H1 (cell line): Measurements from ENCODE around the gene PTGIS. TPM values are rescaled to one million over a fixed set of nuclear protein-coding genes. Genes with fewer than 3 reads are reported as not detected.

Source experiments
- CTCF ChIA-PET: fragments of 300-600 bp; sonication (Branson Sonifier 250); formaldehyde crosslinking; loops from one replicate; lab custom pipeline; 2021; ENCODE audit not compliant: partially characterized antibody; lab: Charles Lee
- POLR2A ChIA-PET: fragments of 300-600 bp; sonication (Branson Sonifier 250); formaldehyde crosslinking; loops from one replicate; lab custom pipeline; 2021; ENCODE audit warnings: inconsistent platforms; ENCODE audit not compliant: partially characterized antibody; lab: Charles Lee
- DNase-seq, 2 experiments: peaks; one replicate each; pipeline versions ENCODE4 v3.0.0 to v3.0.0-alpha.2; 2010 to 2022; ENCODE audit warnings: low spot score in 2 of 2, low read depth in 1 of 2, mixed read lengths in 1 of 2
- FAIRE-seq: peaks from 2 replicates; lab custom pipeline; 2011; peaks lifted over from hg19 to GRCh38; lab: Jason Lieb, UNC
- H2AFZ ChIP-seq: 2 replicates; pipeline ENCODE4 v1.8.1; 2012; ENCODE audit warnings: low read length, inconsistent platforms
- H2AK5ac ChIP-seq: 2 replicates; pipeline ENCODE4 v1.6.1; 2013; ENCODE audit warnings: low read depth, low read length
- H2BK120ac ChIP-seq: replicated peaks from 2 replicates; pipeline ENCODE3; 2013; ENCODE audit warnings: low read depth, low read length, inconsistent platforms
- H2BK12ac ChIP-seq: 2 replicates; pipeline ENCODE4 v1.6.1; 2013; ENCODE audit warnings: low read depth, low read length
- H2BK15ac ChIP-seq: 2 replicates; pipeline ENCODE4 v1.6.1; 2013; ENCODE audit warnings: low read length
- H2BK20ac ChIP-seq: 2 replicates; pipeline ENCODE4 v1.6.1; 2013; ENCODE audit warnings: low read length
- H2BK5ac ChIP-seq: 2 replicates; pipeline ENCODE4 v1.6.1; 2013; ENCODE audit warnings: low read depth, low read length
- H3K14ac ChIP-seq: 2 replicates; pipeline ENCODE4 v1.6.1; 2013; ENCODE audit warnings: inconsistent platforms; ENCODE audit not compliant: insufficient read length
- H3K18ac ChIP-seq: 2 replicates; pipeline ENCODE4 v1.6.1; 2013; ENCODE audit warnings: low read length; ENCODE audit errors: extremely low read depth
- H3K23ac ChIP-seq: 2 replicates; pipeline ENCODE4 v1.6.1; 2013; ENCODE audit warnings: inconsistent platforms; ENCODE audit not compliant: insufficient read length
- H3K23me2 ChIP-seq: 2 replicates; pipeline ENCODE4 v1.6.1; 2013; ENCODE audit warnings: low read depth, low read length
- H3K27ac ChIP-seq: 2 replicates; pipeline ENCODE4 v1.6.1; 2011; ENCODE audit warnings: low read depth, low read length, inconsistent platforms
- H3K27me3 ChIP-seq, 4 experiments: replicated peaks in 1 of 4; 1 replicate in 1 of 4; 2 replicates in 3 of 4; pipeline versions ENCODE4 v1.6.1 to v1.8.1; 2011 to 2013; ENCODE audit warnings: low read length in 3 of 4, mild to moderate bottlenecking in 3 of 4, inconsistent platforms in 2 of 4, mixed read lengths in 2 of 4, moderate library complexity in 1 of 4; ENCODE audit not compliant: control insufficient read depth in 3 of 4, insufficient read depth in 3 of 4; ENCODE audit errors: extremely low read depth in 1 of 4
- H3K36me3 ChIP-seq, 4 experiments: 2 replicates each; pipeline versions ENCODE4 v1.6.1 to v1.8.1; 2011 to 2013; ENCODE audit warnings: mild to moderate bottlenecking in 4 of 4, low read length in 3 of 4, moderate library complexity in 2 of 4, control low read depth in 1 of 4, inconsistent platforms in 1 of 4; ENCODE audit not compliant: insufficient read depth in 4 of 4, control insufficient read depth in 2 of 4
- H3K4ac ChIP-seq: replicated peaks from 2 replicates; pipeline ENCODE3; 2013; ENCODE audit warnings: low read length, low read depth, mixed read lengths, inconsistent platforms; ENCODE audit not compliant: insufficient read length
- H3K4me1 ChIP-seq, 4 experiments: replicated peaks in 1 of 4; 1 replicate in 1 of 4; 2 replicates in 3 of 4; pipeline versions ENCODE4 v1.6.1 to v1.8.1; 2011 to 2013; ENCODE audit warnings: low read length in 3 of 4, inconsistent platforms in 2 of 4, mixed read lengths in 1 of 4; ENCODE audit not compliant: insufficient read depth in 4 of 4, control insufficient read depth in 3 of 4
- H3K4me2 ChIP-seq, 2 experiments: 2 replicates each; pipeline versions ENCODE4 v1.6.1 to v1.8.1; 2011 to 2013; ENCODE audit warnings: low read depth in 2 of 2, low read length in 2 of 2, control low read depth in 1 of 2, inconsistent platforms in 1 of 2, mild to moderate bottlenecking in 1 of 2; ENCODE audit not compliant: insufficient read depth in 1 of 2
- H3K4me3 ChIP-seq, 4 experiments: fragments of 200-600, 300-600 bp in 1 of 4; sonication (generic), shearing (Covaris generic), sonication (Bioruptor Twin) in 1 of 4; 2 replicates each; pipeline versions ENCODE4 v1.5.1 to v1.8.1; 2011 to 2016; ENCODE audit warnings: low read length in 4 of 4, low read depth in 3 of 4, control low read depth in 2 of 4, inconsistent platforms in 2 of 4, mild to moderate bottlenecking in 2 of 4, mixed read lengths in 1 of 4, moderate library complexity in 1 of 4; ENCODE audit not compliant: insufficient read depth in 2 of 4; ENCODE audit errors: extremely low read depth in 1 of 4
- H3K56ac ChIP-seq: replicated peaks from 2 replicates; pipeline ENCODE3; 2013; ENCODE audit warnings: low read depth, mild to moderate bottlenecking, mixed read lengths, low read length, inconsistent platforms; ENCODE audit not compliant: insufficient read length
- H3K79me1 ChIP-seq: 2 replicates; pipeline ENCODE4 v1.6.1; 2013; ENCODE audit warnings: low read depth, low read length, control low read depth
- H3K79me2 ChIP-seq, 2 experiments: 2 replicates each; pipeline versions ENCODE4 v1.6.1 to v1.8.1; 2012 to 2013; ENCODE audit warnings: low read length in 2 of 2, mild to moderate bottlenecking in 2 of 2, inconsistent platforms in 1 of 2; ENCODE audit not compliant: insufficient read depth in 2 of 2, control insufficient read depth in 1 of 2
- H3K9ac ChIP-seq, 4 experiments: replicated peaks in 1 of 4; 1 replicate in 1 of 4; 2 replicates in 3 of 4; pipeline versions ENCODE4 v1.6.1 to v1.8.1; 2011 to 2013; ENCODE audit warnings: low read depth in 3 of 4, low read length in 3 of 4, control low read depth in 2 of 4, mild to moderate bottlenecking in 2 of 4, moderate library complexity in 2 of 4, inconsistent platforms in 1 of 4; ENCODE audit errors: extremely low read depth in 1 of 4
- H3K9me3 ChIP-seq, 2 experiments: 2 replicates each; pipeline versions ENCODE4 v1.6.1 to v1.8.1; 2012 to 2013; ENCODE audit warnings: mild to moderate bottlenecking in 2 of 2, moderate library complexity in 2 of 2, control low read depth in 1 of 2, inconsistent platforms in 1 of 2, low read depth in 1 of 2, low read length in 1 of 2, mixed read lengths in 1 of 2; ENCODE audit not compliant: insufficient read depth in 2 of 2
- H4K20me1 ChIP-seq, 2 experiments: replicated peaks in 1 of 2; 2 replicates each; pipeline versions ENCODE3 to v1.8.1; 2011 to 2013; ENCODE audit warnings: inconsistent platforms in 2 of 2, low read length in 2 of 2, mild to moderate bottlenecking in 1 of 2; ENCODE audit not compliant: insufficient read depth in 2 of 2, control insufficient read depth in 1 of 2
- H4K5ac ChIP-seq: 2 replicates; pipeline ENCODE4 v1.6.1; 2013; ENCODE audit warnings: low read length, low read depth, mixed read lengths, inconsistent platforms; ENCODE audit not compliant: insufficient read length
- H4K8ac ChIP-seq: 2 replicates; pipeline ENCODE4 v1.8.0; 2013; ENCODE audit warnings: mild to moderate bottlenecking, moderate library complexity, low read length, inconsistent platforms; ENCODE audit not compliant: insufficient read depth; ENCODE audit errors: extremely low read depth
- H4K91ac ChIP-seq: replicated peaks from 2 replicates; pipeline ENCODE3; 2013; ENCODE audit warnings: low read length, mixed read lengths, inconsistent platforms; ENCODE audit not compliant: insufficient read length
- JUND ChIP-seq: IDR thresholded peaks from 2 replicates; pipeline ENCODE4 v1.6.1; 2011; ENCODE audit warnings: mild to moderate bottlenecking, improper control_type of control experiment, low read length
- KDM1A ChIP-seq: fragments of 200-600, 300-600 bp; sonication (generic); IDR thresholded peaks from 2 replicates; pipeline ENCODE4 v1.7.1; 2016; ENCODE audit warnings: mild to moderate bottlenecking, low read length, borderline replicate concordance
- KDM5A ChIP-seq: fragments of 200-600 bp; IDR thresholded peaks from 2 replicates; pipeline ENCODE4 v1.7.1; 2012; ENCODE audit warnings: mild to moderate bottlenecking, low read length, inconsistent platforms, mixed read lengths
- SP2 ChIP-seq: IDR thresholded peaks from 2 replicates; pipeline ENCODE4 v1.6.1; 2012; ENCODE audit warnings: mild to moderate bottlenecking, low read length, inconsistent platforms
- SRF ChIP-seq: IDR thresholded peaks from 2 replicates; pipeline ENCODE4 v1.6.1; 2011; ENCODE audit warnings: mild to moderate bottlenecking, low read depth, low read length, moderate library complexity
- WGBS, 2 experiments: shearing (Covaris generic) in 1 of 2; methylation state at CpG; one replicate each; pipeline versions ENCODE4 v1.1.6 to v1.1.7; 2013 to 2015; ENCODE audit warnings: low lambda C conversion rate in 2 of 2, mixed read lengths in 2 of 2, inconsistent platforms in 1 of 2, low coverage in 1 of 2, missing lambda C conversion rate in 1 of 2; ENCODE audit not compliant: insufficient replicate concordance in 2 of 2, insufficient coverage in 1 of 2, insufficient read length in 1 of 2; ENCODE audit errors: extremely low coverage in 1 of 2, missing lambda C conversion rate in 1 of 2; 5-methylcytosine and 5-hydroxymethylcytosine counted together
- polyA plus RNA-seq, 7 experiments: library from polyadenylated mRNA; depleted of rRNA in 3 of 7; stranded (reverse) in 5 of 7; unstranded in 2 of 7; fragments of >200 nt in 5 of 7; fragments of 200-250 nt in 2 of 7; gene quantifications; 1 replicate in 5 of 7; 2 replicates in 1 of 7; 4 replicates in 1 of 7; pipeline versions ENCODE4 v1.2.1 to v1.2.3, GENCODE V29; 2011 to 2013; ENCODE audit warnings: missing spikeins in 2 of 7, mixed read lengths in 2 of 7
- total RNA-seq: library from RNA; stranded (reverse); fragmentation: NEBNext Ultra II Directional; extraction: Animal tissue kit (Norgen Biotek cat#: 25700); gene quantifications from 2 replicates; pipeline ENCODE4 v1.2.1, GENCODE V29; 2021

The PTGIS gene
- total and polyA plus RNA-seq, 2 of the 8 experiments (the other 6 are each of a cell fraction or from before 2014, with no cell fraction given), result 29.9 to 35.5 TPM

DNA sequence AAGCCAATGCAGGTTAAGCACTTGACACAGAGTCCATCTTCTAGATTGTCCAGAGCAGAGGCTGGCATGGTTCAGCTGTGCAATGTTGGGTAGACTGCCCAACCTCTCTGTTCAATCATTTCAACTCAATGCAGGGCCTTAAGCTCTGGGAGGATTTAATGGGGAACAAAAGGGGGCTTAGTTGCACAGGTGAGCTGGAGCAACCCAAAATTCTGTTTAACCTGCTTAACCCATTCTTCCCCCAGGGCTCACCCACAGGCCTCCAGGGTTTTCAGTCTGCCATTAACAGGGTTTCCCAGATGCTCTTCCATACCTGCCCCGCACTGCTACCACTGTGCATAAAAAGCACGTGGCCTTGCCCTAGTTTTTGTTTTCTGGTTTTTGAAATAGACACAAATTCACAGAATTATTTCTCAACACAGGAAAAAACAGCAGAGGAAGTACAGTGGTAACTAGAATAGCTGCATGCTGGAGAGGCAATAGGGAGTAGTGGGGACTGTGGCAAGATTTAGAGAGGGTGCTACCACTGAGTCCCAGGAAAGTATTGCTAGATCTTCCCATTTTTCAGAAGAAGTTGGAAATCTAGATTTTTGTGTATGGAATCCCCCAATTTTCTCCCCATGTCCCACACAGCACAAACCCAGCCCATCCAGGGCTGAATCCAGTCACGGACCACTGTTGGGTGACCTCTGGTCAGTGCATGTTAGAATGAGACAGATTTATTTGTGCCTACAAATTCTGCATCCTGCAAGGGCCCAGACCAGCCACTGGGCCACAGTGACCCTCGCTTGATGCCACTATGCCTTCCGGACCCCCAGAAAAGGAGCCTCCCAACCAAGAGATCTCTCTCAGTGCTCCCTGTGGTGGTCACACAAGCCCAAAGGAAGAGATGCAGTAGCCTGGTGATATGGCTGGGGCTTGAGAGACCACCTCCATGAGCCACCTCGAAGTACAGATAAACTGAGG lies 4.6 kb downstream of the PTGIS start:
- Histone ChIP-seq H2BK5ac (0 out of 2 replicates have a peak overlapping the region, but pooled peaks have one; percentile 29), H2BK15ac (no peak overlapping the region), H3K4me1 (peaks cover 9 to 24% (median 16%) of the 10 kb centered on the region in 4 experiments; a peak in 6 of 7 replicates), H2AK5ac (peak overlapping the region; percentile 30; the same call in 1 of the 2 replicates), H3K23ac (no peak overlapping the region), H3K79me1 (peaks cover 6% of the 10 kb centered on the region; the same call in 1 of the 2 replicates), H3K27ac (no peak overlapping the region), H3K14ac (no peak overlapping the region), H4K8ac (no peak overlapping the region), H3K9ac (no peak overlapping the region), H3K79me2 (peaks cover 0 to 33% of the 10 kb centered on the region in 2 experiments; a peak in 2 of 4 replicates), H3K23me2 (peaks cover 4% of the 10 kb centered on the region; the same call in 1 of the 2 replicates), H4K91ac (no peak overlapping the region), H2BK12ac (peak overlapping the region; percentile 45; the same call in 1 of the 2 replicates), H3K18ac (peak overlapping the region; percentile 10; the same call in 1 of the 2 replicates), H2BK20ac (no peak overlapping the region), H3K4ac (no peak overlapping the region), H3K56ac (no peak overlapping the region), H3K36me3 (peaks cover 0 to 11% (median 0%) of the 10 kb centered on the region in 4 experiments; a peak in 1 of 8 replicates), H3K27me3 (no peaks in the 10 kb centered on the region), H4K5ac (no peak overlapping the region), H3K4me3 (no peak overlapping the region), H2AFZ (no peak overlapping the region), H3K4me2 (no peak overlapping the region), H4K20me1 (no peaks in the 10 kb centered on the region), H3K9me3 (no peaks in the 10 kb centered on the region), H2BK120ac (no peak overlapping the region)
- CTCF ChIA-PET, result interaction anchor here (0.7 to 2.1 kb wide), 6 partner anchors 18 to 178 kb away, joined by 3 to 6 read pairs (median 4); no protein-coding TSS in a partner anchor
- FAIRE-seq (no peak), DNase-seq (no peak)
- POLR2A ChIA-PET, result interaction anchor here (0.8 kb wide), 1 partner anchor 35 kb away, joined by 3 read pairs; no protein-coding TSS in a partner anchor
- WGBS, 2 experiments, result 90% methylated on average over 6 of the region's 6 CpGs; no CpG with 5 or more reads in 1 of the 2 experiments
- peak; percentile 88 for TF ChIP-seq KDM1A
- no peak for TF ChIP-seq SP2
- TF ChIP-seq JUND, result no peak
- no peak for TF ChIP-seq KDM5A
- no peak for TF ChIP-seq SRF
